ENCODE results near the gene WNT3.

The WNT3 gene

GRCh38 chr17:46826116-46826515, 7.6 kb upstream of the WNT3 start:
- Mint-ChIP-seq H3K27ac (no peak overlapping the region), H3K36me3 (ENCODE audit: low read depth) (no peaks in the 10 kb centered on the region), H3K27me3 (ENCODE audit: low read depth, poor library complexity) (peaks cover 63% of the 10 kb centered on the region), H3K4me1 (peaks cover 13% of the 10 kb centered on the region), H3K4me3 (no peak overlapping the region), H3K9me3 (no peaks in the 10 kb centered on the region)
- TF ChIP-seq, protein P1, sequence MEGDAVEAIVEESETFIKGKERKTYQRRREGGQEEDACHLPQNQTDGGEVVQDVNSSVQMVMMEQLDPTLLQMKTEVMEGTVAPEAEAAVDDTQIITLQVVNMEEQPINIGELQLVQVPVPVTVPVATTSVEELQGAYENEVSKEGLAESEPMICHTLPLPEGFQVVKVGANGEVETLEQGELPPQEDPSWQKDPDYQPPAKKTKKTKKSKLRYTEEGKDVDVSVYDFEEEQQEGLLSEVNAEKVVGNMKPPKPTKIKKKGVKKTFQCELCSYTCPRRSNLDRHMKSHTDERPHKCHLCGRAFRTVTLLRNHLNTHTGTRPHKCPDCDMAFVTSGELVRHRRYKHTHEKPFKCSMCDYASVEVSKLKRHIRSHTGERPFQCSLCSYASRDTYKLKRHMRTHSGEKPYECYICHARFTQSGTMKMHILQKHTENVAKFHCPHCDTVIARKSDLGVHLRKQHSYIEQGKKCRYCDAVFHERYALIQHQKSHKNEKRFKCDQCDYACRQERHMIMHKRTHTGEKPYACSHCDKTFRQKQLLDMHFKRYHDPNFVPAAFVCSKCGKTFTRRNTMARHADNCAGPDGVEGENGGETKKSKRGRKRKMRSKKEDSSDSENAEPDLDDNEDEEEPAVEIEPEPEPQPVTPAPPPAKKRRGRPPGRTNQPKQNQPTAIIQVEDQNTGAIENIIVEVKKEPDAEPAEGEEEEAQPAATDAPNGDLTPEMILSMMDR (IDR thresholded peaks at IDR 0.05), result no peak
- DNase-seq, result no peak

- Mint-ChIP-seq H3K27me3 (ENCODE audit: low read depth, poor library complexity) (peaks cover 76% of the 10 kb centered on the region), H3K4me1 (peaks cover 28% of the 10 kb centered on the region), H3K4me3 (no peak overlapping the region), H3K27ac (no peak overlapping the region), H3K36me3 (ENCODE audit: low read depth) (no peaks in the 10 kb centered on the region), H3K9me3 (no peaks in the 10 kb centered on the region)
- TF ChIP-seq, protein P1 (IDR thresholded peaks at IDR 0.05), result no peak
- no peak for DNase-seq
Measured at GRCh38 chr17:46823657-46824056, 5.2 kb upstream of the WNT3 start.

DNA sequence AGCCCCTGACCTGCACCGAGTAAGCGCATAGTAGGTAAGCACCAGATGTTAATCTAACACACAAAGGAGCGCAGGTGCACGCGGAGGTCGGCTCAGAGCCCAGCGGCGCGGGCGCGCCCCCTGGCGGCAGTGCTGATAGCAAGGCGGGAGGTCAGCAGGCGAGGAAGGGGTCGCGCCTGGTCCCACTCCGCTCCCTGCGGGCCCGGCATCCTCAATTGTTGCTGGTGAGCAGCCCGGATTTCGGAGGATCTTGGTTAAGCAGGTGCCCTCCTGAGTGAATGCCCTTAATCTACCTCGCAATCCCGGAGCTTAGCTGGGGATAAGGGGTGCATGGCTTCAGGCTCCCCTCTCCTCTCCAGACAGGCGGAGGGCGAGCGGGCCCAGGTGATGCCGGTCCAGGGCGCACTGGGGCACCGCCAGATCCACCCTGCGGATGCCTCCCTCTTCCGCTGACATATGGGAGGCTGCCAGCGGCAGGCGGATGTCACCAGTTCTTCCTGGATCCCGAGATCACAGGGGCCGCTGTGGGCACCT, 4.0 kb upstream of the WNT3 start:
- peaks cover 35% of the 10 kb centered on the region for H3K4me1 Mint-ChIP-seq
- H3K9me3 Mint-ChIP-seq, result no peaks in the 10 kb centered on the region
- TF ChIP-seq, protein P1 (IDR thresholded peaks at IDR 0.05), result peak; percentile 55
- H3K36me3 Mint-ChIP-seq (ENCODE audit: low read depth), result no peaks in the 10 kb centered on the region
- no peak overlapping the region for H3K27ac Mint-ChIP-seq
- peaks cover 84% of the 10 kb centered on the region for H3K27me3 Mint-ChIP-seq (ENCODE audit: low read depth, poor library complexity)
- H3K4me3 Mint-ChIP-seq, result no peak overlapping the region
- no peak for DNase-seq

- Mint-ChIP-seq H3K9me3 (no peaks in the 10 kb centered on the region), H3K4me3 (no peak overlapping the region), H3K27me3 (ENCODE audit: low read depth, poor library complexity) (peaks cover 84% of the 10 kb centered on the region), H3K4me1 (peaks cover 42% of the 10 kb centered on the region), H3K27ac (no peak overlapping the region), H3K36me3 (ENCODE audit: low read depth) (no peaks in the 10 kb centered on the region)
- TF ChIP-seq, protein P1 (IDR thresholded peaks at IDR 0.05), result no peak
- no peak for DNase-seq
Measured at GRCh38 chr17:46821482-46822387, 3.2 kb upstream of the WNT3 start.

- H3K27me3 Mint-ChIP-seq (ENCODE audit: low read depth, poor library complexity), result peaks cover 89% of the 10 kb centered on the region
- no peak overlapping the region for H3K27ac Mint-ChIP-seq
- peaks cover 51% of the 10 kb centered on the region for H3K4me1 Mint-ChIP-seq
Measured at GRCh38 chr17:46820592-46821450, 2.3 kb upstream of the WNT3 start.

More at GRCh38 chr17:46820592-46821450, 2.3 kb upstream of the WNT3 start:
- no peaks in the 10 kb centered on the region for H3K36me3 Mint-ChIP-seq (ENCODE audit: low read depth)
- TF ChIP-seq, protein P1 (IDR thresholded peaks at IDR 0.05), result no peak
- H3K9me3 Mint-ChIP-seq, result no peaks in the 10 kb centered on the region
- H3K4me3 Mint-ChIP-seq, result peak overlapping the region; percentile 61
- DNase-seq, result no peak
